ENCODE measurements around the gene NHS. TPM values are rescaled to one million over a fixed set of nuclear protein-coding genes. Genes with fewer than 3 reads are reported as not detected.

Gene NHS

DNA sequence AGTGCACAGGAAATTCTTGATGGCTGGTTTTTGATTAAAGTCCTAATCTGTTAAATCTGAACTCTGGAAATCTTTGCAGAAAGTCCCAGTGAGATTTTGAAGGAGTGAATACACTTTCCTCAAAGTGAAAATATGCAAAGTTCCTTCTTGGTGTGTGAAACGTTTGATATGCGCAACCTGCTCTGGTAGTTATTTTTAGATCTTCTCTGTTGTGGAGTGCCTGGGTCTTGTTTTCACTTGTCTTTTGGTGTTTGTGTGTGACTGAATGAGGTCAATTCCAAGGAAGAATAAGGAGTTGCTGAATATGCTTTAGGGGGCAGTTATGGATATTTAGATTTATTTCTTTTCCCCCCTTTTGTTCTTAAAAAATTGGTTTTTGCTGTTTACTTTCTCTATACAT is 404.0 kb downstream of the NHS start:
- TF ChIP-seq SPI1 (IDR thresholded peaks at IDR 0.05; ENCODE audit: borderline replicate concordance, low read depth) (no peak), POLR2AphosphoS5 (IDR thresholded peaks at IDR 0.05; ENCODE audit: low read depth) (no peak), GABPA (IDR thresholded peaks at IDR 0.05; ENCODE audit: low read depth) (no peak)
- TF ChIP-seq, protein P1, sequence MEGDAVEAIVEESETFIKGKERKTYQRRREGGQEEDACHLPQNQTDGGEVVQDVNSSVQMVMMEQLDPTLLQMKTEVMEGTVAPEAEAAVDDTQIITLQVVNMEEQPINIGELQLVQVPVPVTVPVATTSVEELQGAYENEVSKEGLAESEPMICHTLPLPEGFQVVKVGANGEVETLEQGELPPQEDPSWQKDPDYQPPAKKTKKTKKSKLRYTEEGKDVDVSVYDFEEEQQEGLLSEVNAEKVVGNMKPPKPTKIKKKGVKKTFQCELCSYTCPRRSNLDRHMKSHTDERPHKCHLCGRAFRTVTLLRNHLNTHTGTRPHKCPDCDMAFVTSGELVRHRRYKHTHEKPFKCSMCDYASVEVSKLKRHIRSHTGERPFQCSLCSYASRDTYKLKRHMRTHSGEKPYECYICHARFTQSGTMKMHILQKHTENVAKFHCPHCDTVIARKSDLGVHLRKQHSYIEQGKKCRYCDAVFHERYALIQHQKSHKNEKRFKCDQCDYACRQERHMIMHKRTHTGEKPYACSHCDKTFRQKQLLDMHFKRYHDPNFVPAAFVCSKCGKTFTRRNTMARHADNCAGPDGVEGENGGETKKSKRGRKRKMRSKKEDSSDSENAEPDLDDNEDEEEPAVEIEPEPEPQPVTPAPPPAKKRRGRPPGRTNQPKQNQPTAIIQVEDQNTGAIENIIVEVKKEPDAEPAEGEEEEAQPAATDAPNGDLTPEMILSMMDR (IDR thresholded peaks at IDR 0.05; ENCODE audit: insufficient read depth, low read length) = no peak
- TF ChIP-seq, protein P2, sequence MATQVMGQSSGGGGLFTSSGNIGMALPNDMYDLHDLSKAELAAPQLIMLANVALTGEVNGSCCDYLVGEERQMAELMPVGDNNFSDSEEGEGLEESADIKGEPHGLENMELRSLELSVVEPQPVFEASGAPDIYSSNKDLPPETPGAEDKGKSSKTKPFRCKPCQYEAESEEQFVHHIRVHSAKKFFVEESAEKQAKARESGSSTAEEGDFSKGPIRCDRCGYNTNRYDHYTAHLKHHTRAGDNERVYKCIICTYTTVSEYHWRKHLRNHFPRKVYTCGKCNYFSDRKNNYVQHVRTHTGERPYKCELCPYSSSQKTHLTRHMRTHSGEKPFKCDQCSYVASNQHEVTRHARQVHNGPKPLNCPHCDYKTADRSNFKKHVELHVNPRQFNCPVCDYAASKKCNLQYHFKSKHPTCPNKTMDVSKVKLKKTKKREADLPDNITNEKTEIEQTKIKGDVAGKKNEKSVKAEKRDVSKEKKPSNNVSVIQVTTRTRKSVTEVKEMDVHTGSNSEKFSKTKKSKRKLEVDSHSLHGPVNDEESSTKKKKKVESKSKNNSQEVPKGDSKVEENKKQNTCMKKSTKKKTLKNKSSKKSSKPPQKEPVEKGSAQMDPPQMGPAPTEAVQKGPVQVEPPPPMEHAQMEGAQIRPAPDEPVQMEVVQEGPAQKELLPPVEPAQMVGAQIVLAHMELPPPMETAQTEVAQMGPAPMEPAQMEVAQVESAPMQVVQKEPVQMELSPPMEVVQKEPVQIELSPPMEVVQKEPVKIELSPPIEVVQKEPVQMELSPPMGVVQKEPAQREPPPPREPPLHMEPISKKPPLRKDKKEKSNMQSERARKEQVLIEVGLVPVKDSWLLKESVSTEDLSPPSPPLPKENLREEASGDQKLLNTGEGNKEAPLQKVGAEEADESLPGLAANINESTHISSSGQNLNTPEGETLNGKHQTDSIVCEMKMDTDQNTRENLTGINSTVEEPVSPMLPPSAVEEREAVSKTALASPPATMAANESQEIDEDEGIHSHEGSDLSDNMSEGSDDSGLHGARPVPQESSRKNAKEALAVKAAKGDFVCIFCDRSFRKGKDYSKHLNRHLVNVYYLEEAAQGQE (IDR thresholded peaks at IDR 0.05; ENCODE audit: insufficient replicate concordance, low read depth) = no peak
- no peak for DNase-seq (ENCODE audit: low read depth in 1 of 2, low spot score in 1 of 2)

DNA sequence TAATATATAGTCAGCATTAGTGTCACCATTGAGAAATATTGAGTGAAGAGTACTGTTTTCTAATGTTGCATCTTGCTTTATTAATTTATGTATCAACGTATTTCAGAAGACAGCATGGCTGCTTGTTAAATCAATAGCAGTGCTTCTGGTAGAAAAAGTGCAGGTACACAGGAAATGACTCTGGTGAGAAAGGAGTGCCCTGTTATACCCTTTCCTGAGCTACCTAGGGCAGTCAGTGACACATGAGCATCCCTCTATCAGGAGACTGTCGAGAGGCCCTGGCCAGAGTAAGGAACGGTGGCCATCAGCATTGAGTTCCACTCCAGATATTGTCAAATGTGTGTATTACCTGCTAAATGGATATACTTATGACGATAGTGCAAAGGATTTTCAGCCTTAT is 404.4 kb downstream of the NHS start:
- H3K4me3 ChIP-seq (replicated peaks; ENCODE audit: insufficient read depth, low read length) = no peak overlapping the region
- TF ChIP-seq, protein P1 (IDR thresholded peaks at IDR 0.05; ENCODE audit: insufficient read depth, low read length) = no peak
- TF ChIP-seq POLR2AphosphoS5 (IDR thresholded peaks at IDR 0.05; ENCODE audit: low read depth) (no peak), GABPA (IDR thresholded peaks at IDR 0.05; ENCODE audit: low read depth) (no peak), SPI1 (IDR thresholded peaks at IDR 0.05; ENCODE audit: borderline replicate concordance, low read depth) (no peak)
- TF ChIP-seq, protein P2 (IDR thresholded peaks at IDR 0.05; ENCODE audit: insufficient replicate concordance, low read depth) = no peak
- H3K27ac ChIP-seq (replicated peaks) = no peak overlapping the region
- DNase-seq (ENCODE audit: low read depth in 1 of 2, low spot score in 1 of 2) = no peak
- H3K27me3 ChIP-seq (ENCODE audit: insufficient read depth, poor library complexity, severe bottlenecking) = no peaks in the 10 kb centered on the region

More for the DNA sequence above, 404.0 kb downstream of the NHS start:
- Histone ChIP-seq H3K27ac (replicated peaks) (no peak overlapping the region), H3K27me3 (ENCODE audit: insufficient read depth, poor library complexity, severe bottlenecking) (no peaks in the 10 kb centered on the region), H3K4me3 (replicated peaks; ENCODE audit: insufficient read depth, low read length) (no peak overlapping the region)

Small RNA genes lying within 50 kb of the gene (microRNA-seq; reads per million reads assigned to microRNA genes)
- not detected for gene MIR4768
